Breast epithelium (tissue), 3 donors: Measurements from ENCODE around the gene PIP4K2C.

Source experiments
- POLR2AphosphoS5 ChIP-seq, 3 donors: sonication (generic); formaldehyde crosslinking; IDR thresholded peaks; one replicate each; pipeline ENCODE4 v1.6.1; 2017; ENCODE audit warnings: antibody characterized with exemption in 3 of 3
- TF ChIP-seq, protein P1 (sequence below), 3 donors: fragments of 450-650 bp; IDR thresholded peaks; one replicate each; pipeline ENCODE4 v1.5.1; 2016 to 2017; ENCODE audit warnings: antibody characterized with exemption in 3 of 3, mild to moderate bottlenecking in 3 of 3, moderate library complexity in 3 of 3

DNA sequence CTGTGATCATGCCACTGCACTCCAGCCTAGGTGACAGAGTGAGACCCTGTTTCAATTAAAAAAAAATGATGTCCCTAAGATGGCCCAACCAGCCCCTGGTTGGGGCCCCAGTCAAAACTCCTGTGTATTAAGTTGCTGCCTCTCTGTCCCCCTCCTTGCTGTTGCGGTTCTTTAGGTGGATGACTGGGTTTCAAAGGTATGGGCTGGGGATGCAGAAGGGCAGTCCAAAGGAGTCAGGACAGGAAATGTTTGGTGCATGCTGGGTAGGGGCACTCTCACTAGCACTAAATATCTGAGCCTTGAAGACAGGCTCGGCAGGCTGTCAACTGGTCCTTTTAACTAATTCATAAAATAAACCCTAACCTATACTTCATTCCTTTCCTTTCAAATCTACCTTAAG, 12.0 kb upstream of the PIP4K2C start:
- TF ChIP-seq, protein P1, sequence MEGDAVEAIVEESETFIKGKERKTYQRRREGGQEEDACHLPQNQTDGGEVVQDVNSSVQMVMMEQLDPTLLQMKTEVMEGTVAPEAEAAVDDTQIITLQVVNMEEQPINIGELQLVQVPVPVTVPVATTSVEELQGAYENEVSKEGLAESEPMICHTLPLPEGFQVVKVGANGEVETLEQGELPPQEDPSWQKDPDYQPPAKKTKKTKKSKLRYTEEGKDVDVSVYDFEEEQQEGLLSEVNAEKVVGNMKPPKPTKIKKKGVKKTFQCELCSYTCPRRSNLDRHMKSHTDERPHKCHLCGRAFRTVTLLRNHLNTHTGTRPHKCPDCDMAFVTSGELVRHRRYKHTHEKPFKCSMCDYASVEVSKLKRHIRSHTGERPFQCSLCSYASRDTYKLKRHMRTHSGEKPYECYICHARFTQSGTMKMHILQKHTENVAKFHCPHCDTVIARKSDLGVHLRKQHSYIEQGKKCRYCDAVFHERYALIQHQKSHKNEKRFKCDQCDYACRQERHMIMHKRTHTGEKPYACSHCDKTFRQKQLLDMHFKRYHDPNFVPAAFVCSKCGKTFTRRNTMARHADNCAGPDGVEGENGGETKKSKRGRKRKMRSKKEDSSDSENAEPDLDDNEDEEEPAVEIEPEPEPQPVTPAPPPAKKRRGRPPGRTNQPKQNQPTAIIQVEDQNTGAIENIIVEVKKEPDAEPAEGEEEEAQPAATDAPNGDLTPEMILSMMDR (IDR thresholded peaks at IDR 0.05) = no peak
- no peak for TF ChIP-seq POLR2AphosphoS5 (IDR thresholded peaks at IDR 0.05)
